HUES48 (cell line): Measurements from ENCODE around the gene SLC6A4.

Source experiments
- H3K27ac ChIP-seq: one replicate; pipeline ENCODE4 v1.7.0; 2013; ENCODE audit warnings: low read depth, low read length, inconsistent platforms
- H3K27me3 ChIP-seq: 2 replicates; pipeline ENCODE4 v1.6.1; 2013; ENCODE audit warnings: mild to moderate bottlenecking, low read length; ENCODE audit not compliant: control insufficient read depth, insufficient read depth
- H3K36me3 ChIP-seq: 2 replicates; pipeline ENCODE4 v1.6.1; 2013; ENCODE audit warnings: low read length; ENCODE audit not compliant: control insufficient read depth, insufficient read depth
- H3K4me1 ChIP-seq: 2 replicates; pipeline ENCODE4 v1.6.1; 2013; ENCODE audit warnings: mild to moderate bottlenecking, low read length; ENCODE audit not compliant: control insufficient read depth, insufficient read depth
- H3K4me3 ChIP-seq: 2 replicates; pipeline ENCODE4 v1.5.1; 2013; ENCODE audit warnings: mild to moderate bottlenecking, low read depth, low read length
- H3K9ac ChIP-seq: 2 replicates; pipeline ENCODE4 v1.6.1; 2013; ENCODE audit warnings: mild to moderate bottlenecking, low read depth, low read length, moderate library complexity
- H3K9me3 ChIP-seq: 2 replicates; pipeline ENCODE4 v1.6.1; 2013; ENCODE audit warnings: low read length; ENCODE audit not compliant: control insufficient read depth, insufficient read depth

The SLC6A4 gene

GRCh38 chr17:30235386-30236296, at the start of gene SLC6A4:
TSS of gene SLC6A4 (minus strand) at chr17:30235697. CDS start at chr17:30221958, 13,739 bp downstream.
- Histone ChIP-seq H3K4me1 (peaks cover 10% of the 10 kb centered on the region), H3K27me3 (peaks cover 72% of the 10 kb centered on the region), H3K9me3 (no peaks in the 10 kb centered on the region), H3K4me3 (peak within 1 kb of the TSS; percentile 49), H3K36me3 (no peaks in the 10 kb centered on the region), H3K9ac (no peak within 1 kb of the TSS), H3K27ac (no peak within 1 kb of the TSS)

DNA sequence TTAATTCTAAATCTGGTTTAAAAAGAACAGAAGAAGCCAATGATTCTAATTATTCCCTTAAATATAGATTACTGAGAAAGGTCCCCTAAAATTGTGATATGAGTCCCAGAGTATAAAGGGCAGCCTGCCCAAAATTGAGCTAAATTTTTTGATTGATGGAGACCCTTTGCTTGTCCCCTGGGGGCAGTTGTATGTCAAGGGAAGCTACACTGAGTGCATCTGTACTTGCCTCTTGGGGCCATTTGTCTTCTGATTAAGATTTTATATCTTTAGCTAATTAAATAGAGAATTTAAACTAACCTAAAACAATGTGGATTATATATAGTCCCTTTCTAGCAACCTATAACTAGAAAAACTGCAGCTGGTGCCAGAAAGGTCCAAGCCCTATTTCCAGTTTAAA, 43.7 kb upstream of the SLC6A4 start:
- H3K9ac ChIP-seq: no peak overlapping the region
- H3K27me3 ChIP-seq: no peaks in the 10 kb centered on the region
- peaks cover 88% of the 10 kb centered on the region for H3K36me3 ChIP-seq
- H3K4me1 ChIP-seq: no peaks in the 10 kb centered on the region
- H3K4me3 ChIP-seq: no peak overlapping the region
- no peak overlapping the region for H3K27ac ChIP-seq
- H3K9me3 ChIP-seq: no peaks in the 10 kb centered on the region

DNA sequence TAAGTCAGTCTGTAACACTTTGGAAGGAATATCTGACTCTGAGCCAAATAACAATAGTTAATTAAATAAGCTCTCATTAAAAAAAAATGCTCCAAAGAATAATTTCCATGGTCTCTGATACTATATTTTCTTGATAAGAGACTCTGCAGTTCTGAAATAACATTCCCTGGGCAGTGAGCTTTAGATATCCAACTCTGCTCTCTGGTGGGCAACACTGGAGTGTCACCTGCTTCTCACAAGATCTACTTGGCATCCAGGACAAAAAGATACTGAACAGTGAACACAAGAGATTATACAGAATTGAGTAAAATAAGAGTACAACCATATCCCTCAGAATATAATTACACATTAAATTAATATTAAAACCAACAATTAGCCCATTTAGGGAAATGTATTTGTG, 42.5 kb upstream of the SLC6A4 start:
- Histone ChIP-seq H3K4me1 (no peaks in the 10 kb centered on the region), H3K9me3 (no peaks in the 10 kb centered on the region), H3K4me3 (no peak overlapping the region), H3K27me3 (no peaks in the 10 kb centered on the region), H3K27ac (no peak overlapping the region), H3K36me3 (peaks cover 90% of the 10 kb centered on the region), H3K9ac (no peak overlapping the region)

GRCh38 chr17:30275911-30276310, 40.4 kb upstream of the SLC6A4 start:
- peaks cover 8% of the 10 kb centered on the region; the same call in 1 of the 2 replicates for H3K4me1 ChIP-seq
- H3K4me3 ChIP-seq: no peak overlapping the region
- H3K27me3 ChIP-seq: no peaks in the 10 kb centered on the region
- H3K9me3 ChIP-seq: no peaks in the 10 kb centered on the region
- no peak overlapping the region for H3K9ac ChIP-seq
- peaks cover 89% of the 10 kb centered on the region for H3K36me3 ChIP-seq
- H3K27ac ChIP-seq: no peak overlapping the region

DNA sequence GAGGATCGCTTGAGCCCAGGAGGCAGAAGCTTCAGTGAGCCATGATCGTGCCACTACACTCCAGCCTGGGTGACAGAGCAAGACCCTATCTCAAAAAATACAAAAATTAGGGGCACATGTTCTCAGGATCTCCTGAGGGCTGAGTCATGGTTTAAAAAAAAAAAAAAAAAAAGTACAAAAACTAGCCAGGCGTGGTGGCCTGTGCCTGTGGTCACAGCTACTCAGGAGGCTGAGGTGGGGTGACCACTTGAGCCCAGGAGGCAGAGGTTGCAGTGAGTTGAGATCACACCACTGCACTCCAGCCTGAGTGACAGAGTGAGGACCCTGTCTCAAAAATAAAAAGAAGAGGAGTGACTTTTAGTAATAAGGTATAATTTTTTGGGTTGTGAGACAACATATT, 39.4 kb upstream of the SLC6A4 start:
- H3K9me3 ChIP-seq: no peaks in the 10 kb centered on the region
- H3K36me3 ChIP-seq: peaks cover 89% of the 10 kb centered on the region
- no peak overlapping the region for H3K9ac ChIP-seq
- peaks cover 8% of the 10 kb centered on the region; the same call in 1 of the 2 replicates for H3K4me1 ChIP-seq
- H3K4me3 ChIP-seq: no peak overlapping the region
- H3K27ac ChIP-seq: no peak overlapping the region
- no peaks in the 10 kb centered on the region for H3K27me3 ChIP-seq

GRCh38 chr17:30273373-30273772, 37.9 kb upstream of the SLC6A4 start:
- Histone ChIP-seq H3K27me3 (no peaks in the 10 kb centered on the region), H3K4me1 (peaks cover 8% of the 10 kb centered on the region; the same call in 1 of the 2 replicates), H3K27ac (no peak overlapping the region), H3K36me3 (peaks cover 86% of the 10 kb centered on the region), H3K9me3 (no peaks in the 10 kb centered on the region), H3K4me3 (no peak overlapping the region), H3K9ac (no peak overlapping the region)

GRCh38 chr17:30271102-30271501, 35.6 kb upstream of the SLC6A4 start:
- peaks cover 84% of the 10 kb centered on the region for H3K36me3 ChIP-seq

DNA sequence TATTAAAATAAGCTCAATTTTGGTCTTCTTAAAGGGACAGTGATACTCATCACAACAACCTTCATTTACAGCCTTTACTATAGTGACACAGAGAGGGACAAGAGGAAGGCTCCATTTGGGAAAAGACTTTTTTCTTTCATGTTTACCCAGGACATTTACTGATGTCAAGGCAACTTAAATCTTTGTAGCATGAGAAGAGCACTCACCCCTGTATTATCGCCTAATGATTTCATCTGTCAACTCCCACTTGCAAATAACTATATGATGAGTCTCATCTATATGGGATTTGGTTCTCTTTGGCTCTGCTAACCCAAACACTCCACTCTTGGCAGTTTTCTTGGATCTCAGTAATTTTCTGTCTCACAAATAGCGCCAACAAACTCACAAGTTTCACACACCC, 32.1 kb upstream of the SLC6A4 start:
- H3K27me3 ChIP-seq: no peaks in the 10 kb centered on the region
- H3K4me3 ChIP-seq: no peak overlapping the region
- H3K27ac ChIP-seq: no peak overlapping the region
- H3K36me3 ChIP-seq: peaks cover 91% of the 10 kb centered on the region
- no peaks in the 10 kb centered on the region for H3K9me3 ChIP-seq
- H3K9ac ChIP-seq: no peak overlapping the region
- H3K4me1 ChIP-seq: peaks cover 8% of the 10 kb centered on the region; the same call in 1 of the 2 replicates

More at GRCh38 chr17:30271102-30271501, 35.6 kb upstream of the SLC6A4 start:
- Histone ChIP-seq H3K9ac (no peak overlapping the region), H3K4me3 (no peak overlapping the region), H3K27ac (no peak overlapping the region), H3K27me3 (no peaks in the 10 kb centered on the region), H3K9me3 (no peaks in the 10 kb centered on the region), H3K4me1 (peaks cover 8% of the 10 kb centered on the region; the same call in 1 of the 2 replicates)

DNA sequence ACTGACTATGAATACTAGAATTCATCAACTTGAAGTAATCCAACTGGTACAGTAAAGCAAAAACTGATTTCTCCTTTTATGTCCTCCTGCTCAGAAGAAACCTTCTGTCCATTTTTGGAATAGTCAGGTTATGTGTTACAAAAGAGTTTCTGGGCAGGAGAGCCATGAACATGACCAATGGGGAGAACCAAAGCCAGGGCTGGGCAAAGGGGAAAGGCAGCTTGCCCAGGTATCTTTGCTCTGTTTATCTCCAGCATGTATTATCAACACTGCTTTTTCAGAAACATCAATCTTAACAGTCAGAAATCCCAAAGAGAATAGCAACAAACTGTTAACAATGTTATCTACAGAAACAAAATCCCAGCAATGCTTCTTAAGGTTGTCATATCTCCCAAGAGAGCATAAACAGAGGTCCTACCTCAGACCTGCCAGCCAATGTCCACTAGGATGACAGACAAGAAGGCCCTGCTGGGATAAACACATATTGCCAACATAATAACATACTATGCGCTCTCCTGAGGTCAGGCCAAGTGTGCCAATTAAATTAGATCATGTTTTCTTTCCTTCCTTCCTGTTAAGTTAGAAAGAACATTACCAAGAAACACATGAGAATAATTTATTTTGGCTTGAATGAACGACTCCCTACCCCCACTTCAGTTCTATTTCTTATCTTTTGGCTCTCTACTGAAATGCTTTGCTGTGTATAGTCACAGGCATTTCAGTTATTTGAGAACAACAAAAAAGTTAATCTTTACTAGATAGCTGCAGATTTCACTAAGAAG, 28.2 kb upstream of the SLC6A4 start:
- H3K4me3 ChIP-seq: no peak overlapping the region
- peak overlapping the region; percentile 56 for H3K27ac ChIP-seq
- H3K9ac ChIP-seq: no peak overlapping the region
- no peaks in the 10 kb centered on the region for H3K27me3 ChIP-seq
- H3K4me1 ChIP-seq: no peaks in the 10 kb centered on the region
- H3K36me3 ChIP-seq: peaks cover 90% of the 10 kb centered on the region
- H3K9me3 ChIP-seq: no peaks in the 10 kb centered on the region

DNA sequence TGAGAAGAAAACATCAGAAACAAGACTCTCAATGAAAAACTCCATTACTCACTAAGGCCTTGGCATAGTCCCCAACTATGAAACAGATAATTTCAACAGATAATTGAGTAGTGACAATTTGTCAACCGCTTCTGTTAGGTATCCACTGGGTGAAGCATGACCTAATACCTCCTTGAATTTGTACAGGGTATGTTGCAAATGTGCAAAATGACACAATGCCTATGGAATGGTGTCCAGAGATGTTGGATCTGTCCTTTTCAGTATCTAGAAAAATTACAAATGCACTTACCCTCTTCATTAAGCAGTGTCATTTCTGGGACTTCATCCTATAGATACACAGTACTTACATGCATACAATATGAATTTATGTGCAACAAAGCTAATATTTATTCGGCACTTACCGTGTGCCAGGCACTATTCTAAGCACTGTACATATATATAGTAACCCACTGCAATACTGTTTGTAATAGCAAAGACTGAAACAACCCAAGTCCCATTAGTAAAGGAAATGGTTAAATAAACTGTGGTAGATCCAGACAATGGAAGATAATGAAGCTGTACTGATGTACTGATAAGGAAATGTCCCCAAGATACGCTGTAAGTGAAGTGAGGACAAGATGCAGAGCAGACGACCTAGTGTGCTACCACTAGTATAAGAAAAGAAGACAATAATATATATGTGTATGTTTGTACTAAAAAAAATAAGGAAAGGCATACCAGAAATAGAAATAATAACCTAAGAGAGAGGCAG, 21.4 kb upstream of the SLC6A4 start:
- no peak overlapping the region for H3K27ac ChIP-seq
- H3K27me3 ChIP-seq: no peaks in the 10 kb centered on the region
- H3K4me1 ChIP-seq: no peaks in the 10 kb centered on the region
- H3K4me3 ChIP-seq: no peak overlapping the region
- no peak overlapping the region for H3K9ac ChIP-seq
- H3K36me3 ChIP-seq: peaks cover 65% of the 10 kb centered on the region
- H3K9me3 ChIP-seq: no peaks in the 10 kb centered on the region
